Activated T-cell treated with anti-CD3 and anti-CD28 coated beads for 24 hours (primary cell): ENCODE results near the gene TNNI3K.

ENCODE experiments used
- DNase-seq: peaks from one replicate; pipeline ENCODE4 v3.0.0-alpha.2; 2020; ENCODE audit warnings: low read depth

The TNNI3K gene

GRCh38 chr1:74571891-74572290, 336.7 kb downstream of the TNNI3K start:
- DNase-seq: no peak

DNA sequence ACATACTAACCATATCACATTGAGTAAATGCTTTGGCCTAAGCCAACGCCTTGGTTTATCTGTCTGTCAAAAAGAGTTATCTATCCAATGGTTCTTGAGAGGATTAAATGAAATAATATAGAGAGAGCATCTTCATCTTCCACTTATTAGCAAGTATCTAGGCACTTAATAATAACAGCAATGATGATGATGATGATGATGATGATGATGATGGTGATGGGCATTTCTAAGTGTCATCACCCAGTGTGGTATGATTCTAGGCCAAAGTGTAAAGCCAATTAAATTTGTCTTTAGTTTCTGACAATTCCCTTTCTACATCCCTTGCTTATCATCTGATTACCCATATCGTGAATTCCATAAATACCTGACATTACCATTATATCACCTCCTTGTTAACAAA, 342.9 kb downstream of the TNNI3K start:
- DNase-seq: no peak

- DNase-seq: no peak
Measured at GRCh38 chr1:74579425-74579824, 344.2 kb downstream of the TNNI3K start.

- DNase-seq: no peak
Measured at GRCh38 chr1:74583397-74583796, 348.2 kb downstream of the TNNI3K start.

- DNase-seq: no peak
Measured at GRCh38 chr1:74584185-74584584, 349.0 kb downstream of the TNNI3K start.

DNA sequence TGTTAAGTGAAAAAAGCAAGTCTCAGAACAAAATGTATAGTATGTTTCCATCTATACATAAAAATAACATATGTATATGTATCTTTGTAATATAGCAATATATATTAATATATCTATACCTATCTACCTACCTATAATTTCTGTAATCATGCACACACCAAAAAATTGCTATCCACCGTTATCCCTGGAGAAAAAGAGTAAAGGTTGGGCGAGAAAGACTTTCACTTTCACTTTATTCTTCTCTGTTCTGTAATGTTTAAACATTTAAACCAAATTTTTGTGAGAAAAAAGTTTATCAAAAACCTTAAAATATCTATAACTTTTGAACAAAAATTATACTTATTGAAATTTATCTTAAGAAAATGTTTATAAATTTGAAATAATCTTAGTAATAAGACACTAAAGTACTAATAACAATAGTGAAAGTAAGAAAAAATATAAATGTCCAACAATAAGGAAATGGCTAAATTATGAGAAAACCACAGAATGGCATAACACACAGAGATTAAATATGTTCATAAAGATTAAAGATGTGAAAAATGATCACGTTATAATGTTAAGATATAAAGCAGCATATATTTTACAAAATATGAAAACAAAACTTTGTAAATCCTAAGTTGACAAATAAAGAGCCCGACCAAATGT, 351.2 kb downstream of the TNNI3K start:
- DNase-seq: no peak

- no peak for DNase-seq
Measured at GRCh38 chr1:74587888-74588287, 352.7 kb downstream of the TNNI3K start.

- no peak for DNase-seq
Measured at GRCh38 chr1:74590288-74590687, 355.1 kb downstream of the TNNI3K start.

GRCh38 chr1:74591949-74592348, 356.8 kb downstream of the TNNI3K start:
- DNase-seq: no peak

DNA sequence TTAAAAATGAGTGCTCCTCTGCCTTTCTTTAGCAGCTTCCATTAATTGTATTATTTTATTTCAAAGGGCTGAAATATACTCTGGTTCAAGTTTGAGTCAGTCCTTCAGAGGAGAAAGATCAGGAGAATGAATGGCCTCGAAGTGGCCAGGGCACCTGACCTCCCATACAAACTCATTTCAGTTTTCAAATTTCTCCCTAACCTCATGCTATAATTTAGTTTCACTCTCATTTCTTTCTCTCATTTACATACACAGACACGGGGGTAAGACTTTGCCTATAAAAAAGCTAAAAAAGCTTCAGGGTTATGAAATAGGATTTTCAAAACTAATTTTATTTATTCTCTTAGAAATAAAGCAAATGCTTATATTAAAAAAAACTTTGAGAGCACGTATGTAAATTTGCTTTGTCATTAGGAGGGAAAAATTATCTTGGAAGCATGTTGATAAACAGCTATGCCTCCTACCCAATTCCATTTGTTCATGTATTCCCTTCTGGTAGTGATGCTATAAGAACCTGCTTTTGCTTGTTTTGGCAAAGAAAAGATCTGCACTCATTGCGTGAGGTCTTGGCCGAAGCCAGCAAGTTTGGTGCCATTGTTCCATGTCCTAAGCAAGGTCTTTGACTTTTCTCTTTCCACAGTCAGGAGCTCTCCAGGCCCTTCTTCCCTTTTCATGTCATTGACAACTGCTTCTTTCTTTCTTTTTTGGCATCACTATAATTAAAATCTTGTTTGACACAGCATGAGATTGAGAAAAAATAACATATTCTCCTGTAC, 357.6 kb downstream of the TNNI3K start:
- DNase-seq: no peak
